Measurements from ENCODE around the gene CPZ.

CPZ gene

DNA sequence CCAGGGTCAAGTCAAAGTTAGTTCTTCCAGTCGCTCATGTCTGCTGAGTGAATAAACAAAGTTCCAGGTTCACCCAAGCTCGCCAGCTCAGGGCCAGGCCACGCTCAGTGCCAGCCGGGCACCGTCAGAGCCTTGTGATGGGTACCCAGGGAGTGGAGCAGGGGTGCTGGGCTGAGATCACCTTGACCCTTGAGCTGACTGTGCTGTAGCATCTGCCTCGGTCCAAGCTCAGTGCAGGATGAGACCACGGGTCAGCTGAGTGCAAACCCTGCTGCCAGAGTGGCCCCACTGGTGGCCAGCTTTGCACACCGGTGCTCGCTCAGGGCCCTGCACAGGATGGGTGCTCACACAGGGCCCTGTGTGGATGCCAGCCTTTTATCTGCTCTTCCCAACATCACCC, 4.3 kb downstream of the CPZ start:
- DNase-seq, result no peak

DNA sequence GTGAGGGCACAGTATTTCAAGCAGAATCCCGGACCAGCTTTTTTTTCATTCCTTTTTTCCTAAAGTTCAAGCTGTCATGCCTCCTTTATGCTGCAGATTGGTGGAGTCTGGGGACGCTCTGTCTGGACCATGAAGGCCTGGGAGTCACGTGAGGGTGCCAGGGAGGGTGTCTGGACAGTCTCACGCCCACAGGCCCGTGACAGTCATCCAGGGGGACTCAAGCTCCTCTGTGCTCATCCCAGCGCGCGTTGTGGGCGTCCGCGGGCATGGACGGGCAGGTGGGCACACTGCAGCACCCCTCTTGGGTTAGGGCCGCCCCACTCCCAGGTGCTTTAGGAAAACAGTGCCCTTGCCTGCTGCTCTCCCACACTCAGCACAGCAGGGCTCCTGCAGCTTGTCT, 4.8 kb downstream of the CPZ start:
- no peak for DNase-seq

DNA sequence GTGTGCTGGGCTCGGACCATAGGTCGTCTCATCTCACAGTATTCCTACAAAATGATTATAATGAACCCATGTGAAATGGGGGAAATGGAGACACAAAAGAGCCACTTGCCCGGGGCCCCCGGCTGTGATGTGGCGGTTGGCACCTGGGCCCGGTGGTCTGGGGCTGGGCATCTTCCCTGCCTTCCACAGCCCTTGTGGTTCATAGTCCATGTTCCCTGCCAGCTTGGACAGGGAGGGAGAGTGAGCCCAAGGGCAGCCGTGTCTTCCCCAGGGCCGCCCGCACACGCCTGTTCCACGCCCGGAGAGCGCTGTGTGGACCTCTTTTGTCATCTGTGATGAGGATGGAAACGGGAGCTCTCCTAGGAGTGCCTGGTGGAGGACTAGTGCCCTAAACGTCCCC, 5.2 kb downstream of the CPZ start:
- DNase-seq, result no peak

DNA sequence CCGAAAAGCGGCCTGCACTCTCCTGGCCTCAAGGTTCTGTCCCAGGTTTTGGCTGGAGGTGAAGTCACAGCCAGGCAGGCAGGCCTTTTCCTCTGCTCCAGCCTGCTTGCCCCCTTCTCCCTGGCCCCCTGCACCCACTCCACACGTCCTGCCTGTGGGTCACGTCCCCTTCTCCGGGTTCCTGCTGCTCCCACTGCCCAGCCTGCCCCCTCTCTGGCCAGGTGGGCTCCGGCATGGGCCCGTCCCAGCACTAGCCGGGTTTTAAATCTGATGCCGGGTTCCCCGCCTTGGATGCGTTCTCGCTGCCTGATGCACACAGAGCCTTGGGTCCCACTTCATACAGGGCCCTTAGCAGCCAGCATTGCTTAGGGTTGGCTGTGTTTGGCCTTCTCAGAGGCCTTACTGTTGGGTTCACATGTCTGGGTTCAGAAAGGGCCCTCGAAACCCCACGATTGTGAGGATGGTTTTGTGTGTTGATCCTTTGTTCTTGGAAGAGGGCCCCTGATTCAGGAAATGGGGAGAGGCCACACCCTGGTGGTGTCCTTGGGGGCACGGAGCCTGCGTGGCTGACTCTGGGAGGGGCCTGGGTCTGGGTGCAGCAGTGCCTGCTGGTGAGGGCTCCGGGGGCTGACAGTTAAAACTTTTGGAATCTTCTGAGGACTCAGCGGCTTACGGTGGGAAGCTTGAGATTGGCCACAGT, 6.0 kb downstream of the CPZ start:
- no peak for DNase-seq

DNA sequence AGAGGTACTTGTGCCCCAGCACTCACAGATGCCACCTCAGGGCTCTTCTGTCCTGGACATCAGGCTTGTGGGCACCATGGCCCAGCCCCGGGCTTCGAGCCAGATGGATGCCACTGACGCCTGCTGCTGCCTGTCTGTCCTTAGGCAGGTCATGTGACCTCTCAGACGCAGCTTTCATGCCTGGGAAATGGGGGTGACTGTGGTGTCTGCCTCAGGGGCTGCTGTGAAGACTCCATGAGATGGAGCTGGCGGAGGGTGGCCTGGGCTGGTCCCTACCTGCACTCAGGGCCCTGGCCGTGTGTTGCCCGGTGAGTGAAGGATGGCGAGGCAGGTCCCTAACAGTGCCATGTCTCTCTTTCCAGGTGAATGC, 6.5 kb downstream of the CPZ start:
- no peak for DNase-seq

DNA sequence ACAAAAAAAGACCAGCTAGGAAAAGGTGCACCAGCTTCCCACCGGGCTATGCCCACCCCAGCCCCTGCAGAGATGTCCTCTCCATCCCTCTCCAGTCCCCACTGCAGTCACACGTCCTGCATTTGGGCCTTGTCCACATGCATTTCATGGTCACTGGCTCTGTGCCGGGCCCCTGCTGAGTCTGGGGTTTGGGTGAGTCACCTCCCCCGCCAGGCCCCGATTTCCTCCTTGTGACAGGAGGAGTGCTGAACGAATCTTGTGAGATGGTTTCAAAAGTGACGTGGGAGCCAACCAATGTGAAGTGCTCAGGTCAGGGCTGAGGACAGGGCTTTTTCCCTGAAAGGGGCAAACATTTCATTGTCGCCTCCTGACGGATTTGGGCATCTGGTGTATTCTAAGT, 7.1 kb downstream of the CPZ start:
- no peak for DNase-seq

DNA sequence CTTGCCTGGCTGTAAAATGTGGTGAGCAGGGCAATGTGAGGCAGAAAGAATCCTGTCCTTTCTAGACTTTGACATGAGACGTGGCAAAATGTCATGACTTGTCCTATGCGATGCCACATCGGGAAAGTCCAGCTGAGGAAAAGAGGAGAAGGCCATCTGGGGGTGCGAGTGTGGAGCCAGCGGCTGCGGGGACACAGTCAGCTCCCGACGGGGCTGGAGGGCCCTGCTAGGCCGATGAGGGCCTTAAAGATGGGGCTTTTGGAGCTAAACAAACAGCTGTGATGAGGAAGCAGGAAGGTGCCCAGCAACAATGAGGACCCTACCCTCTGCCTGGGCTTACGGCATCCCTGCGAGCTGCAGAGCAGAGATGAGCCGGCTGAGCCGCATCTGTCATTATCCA, 7.7 kb downstream of the CPZ start:
- DNase-seq, result no peak

DNA sequence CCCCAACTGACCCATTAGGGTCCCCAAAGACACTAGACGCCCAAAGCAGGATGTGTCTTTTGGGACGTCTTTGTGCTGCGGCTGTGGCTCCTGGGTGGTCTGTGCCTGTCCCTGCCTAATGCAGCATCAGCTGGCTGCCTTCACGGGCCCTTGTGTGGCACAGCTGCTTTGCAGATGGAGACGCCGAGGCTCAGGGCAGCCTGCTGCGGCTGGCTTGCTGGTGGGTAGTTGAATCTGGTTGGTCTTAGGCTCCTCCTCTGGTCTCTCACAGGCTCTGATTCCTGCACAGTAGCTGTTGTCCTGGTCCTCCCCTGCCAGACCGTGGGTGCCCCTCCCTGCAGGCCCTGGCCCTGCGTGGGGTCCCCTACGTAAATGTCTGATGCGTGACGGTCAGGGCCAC, 8.1 kb downstream of the CPZ start:
- DNase-seq, result no peak

DNA sequence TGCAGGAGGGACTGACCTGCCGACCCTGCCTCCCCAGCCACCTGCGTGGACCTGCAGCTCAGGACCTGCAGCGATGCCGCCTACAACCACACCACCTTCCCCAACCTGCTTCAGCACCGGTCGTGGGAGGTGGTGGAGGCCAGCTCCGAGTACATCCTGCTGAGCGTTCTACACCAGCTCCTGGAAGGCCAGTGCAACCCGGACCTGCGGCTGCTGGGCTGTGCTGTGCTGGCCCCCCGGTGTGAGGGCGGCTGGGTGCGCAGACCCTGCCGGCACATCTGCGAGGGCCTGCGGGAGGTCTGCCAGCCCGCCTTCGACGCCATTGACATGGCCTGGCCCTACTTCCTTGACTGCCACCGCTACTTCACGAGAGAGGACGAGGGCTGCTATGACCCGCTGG, 8.5 kb downstream of the CPZ start:
- DNase-seq, result no peak

DNA sequence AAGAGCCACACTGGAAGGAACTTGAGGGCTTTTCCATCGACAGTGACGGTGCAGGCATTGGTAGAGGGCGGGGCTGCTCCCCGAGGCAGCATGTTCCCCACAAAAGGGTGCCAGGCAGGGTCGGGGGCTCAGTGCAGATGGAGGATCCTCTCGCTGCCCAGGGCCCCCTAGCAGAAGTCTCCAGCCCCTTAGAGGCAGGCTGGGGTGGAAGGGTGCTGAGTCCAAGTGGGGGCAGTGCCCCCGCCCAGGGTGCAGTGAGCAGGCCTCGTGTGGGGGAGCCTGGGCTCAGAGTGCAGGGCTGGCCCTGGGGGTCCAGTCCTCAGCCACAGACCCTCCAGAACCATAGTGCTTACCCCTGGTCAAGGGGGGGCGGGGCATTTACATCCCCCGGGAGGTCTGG, 9.0 kb downstream of the CPZ start:
- no peak for DNase-seq

DNA sequence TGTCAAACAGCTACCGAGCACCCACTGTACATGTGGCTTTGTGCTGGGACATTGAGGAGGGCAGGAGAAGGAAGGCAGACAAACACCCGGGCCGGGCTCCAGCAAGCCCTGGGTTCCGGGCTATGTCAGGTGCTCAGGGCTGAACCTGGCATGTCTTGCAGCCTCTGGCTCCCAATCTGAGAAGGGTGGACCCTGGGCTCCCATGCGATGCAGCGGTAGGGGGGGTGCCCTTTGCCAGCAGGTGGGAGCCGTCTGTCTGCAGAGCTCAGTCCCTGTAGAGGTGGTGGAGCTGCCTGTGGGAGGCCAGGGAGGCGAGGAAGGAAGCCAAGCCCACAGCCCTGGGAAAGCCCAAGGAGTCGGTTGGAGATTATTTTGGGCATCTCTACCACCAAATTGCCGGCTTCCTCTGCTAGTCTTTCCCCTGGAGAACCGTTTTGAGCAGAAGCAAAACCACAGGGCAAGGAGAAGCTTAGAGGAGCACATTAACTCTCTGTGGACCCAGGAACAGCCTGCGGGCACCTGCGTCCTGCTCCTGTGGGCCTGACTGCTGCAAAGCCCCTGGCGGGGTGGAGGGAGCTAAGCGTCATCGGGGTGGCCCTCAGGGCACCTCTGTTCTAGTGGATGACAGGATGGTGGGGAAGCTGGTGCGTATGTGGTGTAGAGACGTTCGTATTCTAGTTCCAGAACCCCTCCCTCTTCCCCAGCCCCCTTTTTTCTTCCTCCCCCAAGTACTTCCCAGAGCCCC, 10.3 kb downstream of the CPZ start:
- DNase-seq, result no peak

DNA sequence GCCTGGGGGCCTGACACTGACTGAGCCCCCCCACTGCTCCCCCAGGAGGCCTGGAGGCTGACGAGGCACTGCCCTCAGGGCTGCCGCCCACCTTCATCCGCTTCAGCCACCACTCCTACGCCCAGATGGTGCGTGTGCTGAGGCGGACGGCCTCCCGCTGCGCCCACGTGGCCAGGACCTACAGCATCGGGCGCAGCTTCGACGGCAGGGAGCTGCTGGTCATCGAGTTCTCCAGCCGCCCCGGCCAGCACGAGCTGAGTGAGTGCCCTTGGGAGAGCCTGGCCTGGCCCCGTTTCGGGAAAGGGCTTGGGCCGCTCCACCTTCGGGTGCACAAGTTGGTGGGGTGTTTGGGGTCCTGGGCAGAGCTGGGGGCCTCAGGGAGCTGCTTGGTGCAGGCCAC, 11.4 kb downstream of the CPZ start:
- no peak for DNase-seq

DNA sequence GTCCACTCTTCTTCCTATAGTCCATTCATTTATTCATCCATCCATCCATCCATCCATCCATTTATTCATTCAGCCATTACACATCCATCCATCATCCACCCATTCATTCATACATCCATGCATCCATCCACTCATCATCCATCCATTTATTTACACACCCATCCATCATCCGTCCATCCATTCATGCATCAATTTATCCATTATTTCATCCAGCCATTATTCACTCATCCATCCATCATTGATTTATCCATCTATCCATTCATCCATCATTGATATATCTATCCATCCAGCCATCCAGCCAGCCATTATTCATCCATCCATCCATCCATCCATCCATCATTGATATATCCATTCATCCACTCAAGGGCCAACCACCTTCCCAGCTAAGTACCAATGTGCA, 12.7 kb downstream of the CPZ start:
- DNase-seq, result no peak

DNA sequence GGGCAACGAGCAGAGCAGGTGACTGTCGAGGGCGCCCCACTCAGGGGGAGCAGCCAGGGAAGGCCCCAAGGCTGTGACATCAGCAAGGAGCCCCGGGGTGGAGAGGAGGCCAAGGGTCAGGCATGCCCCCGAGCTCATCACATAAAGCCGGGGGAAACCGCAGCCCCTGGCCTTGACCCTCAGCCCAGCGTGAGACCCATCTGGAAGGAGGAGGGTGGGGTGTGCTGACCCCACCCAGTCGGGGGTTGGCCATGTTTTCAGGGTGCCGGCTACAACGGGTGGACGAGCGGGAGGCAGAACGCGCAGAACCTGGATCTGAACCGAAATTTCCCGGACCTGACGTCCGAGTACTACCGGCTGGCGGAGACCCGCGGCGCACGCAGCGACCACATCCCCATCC, 13.9 kb downstream of the CPZ start:
- DNase-seq, result no peak

DNA sequence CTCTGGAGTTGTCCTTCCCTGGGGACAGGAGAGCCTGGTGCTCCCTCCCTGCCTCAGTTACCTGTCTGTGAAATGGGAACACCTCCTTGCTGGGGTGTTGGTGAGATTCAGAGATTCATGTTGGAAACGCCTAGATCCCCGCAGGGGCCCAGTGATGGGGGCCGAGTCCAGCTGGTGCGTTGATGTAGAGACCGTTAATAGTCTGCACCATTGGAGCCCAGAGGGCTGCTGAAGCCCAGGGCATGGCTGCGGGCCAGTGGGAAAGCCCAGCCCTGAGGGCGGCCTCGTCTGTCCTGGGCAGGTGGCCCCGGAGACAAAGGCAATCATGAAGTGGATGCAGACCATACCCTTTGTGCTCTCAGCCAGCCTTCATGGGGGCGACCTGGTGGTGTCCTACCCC, 14.4 kb downstream of the CPZ start:
- DNase-seq, result no peak

DNA sequence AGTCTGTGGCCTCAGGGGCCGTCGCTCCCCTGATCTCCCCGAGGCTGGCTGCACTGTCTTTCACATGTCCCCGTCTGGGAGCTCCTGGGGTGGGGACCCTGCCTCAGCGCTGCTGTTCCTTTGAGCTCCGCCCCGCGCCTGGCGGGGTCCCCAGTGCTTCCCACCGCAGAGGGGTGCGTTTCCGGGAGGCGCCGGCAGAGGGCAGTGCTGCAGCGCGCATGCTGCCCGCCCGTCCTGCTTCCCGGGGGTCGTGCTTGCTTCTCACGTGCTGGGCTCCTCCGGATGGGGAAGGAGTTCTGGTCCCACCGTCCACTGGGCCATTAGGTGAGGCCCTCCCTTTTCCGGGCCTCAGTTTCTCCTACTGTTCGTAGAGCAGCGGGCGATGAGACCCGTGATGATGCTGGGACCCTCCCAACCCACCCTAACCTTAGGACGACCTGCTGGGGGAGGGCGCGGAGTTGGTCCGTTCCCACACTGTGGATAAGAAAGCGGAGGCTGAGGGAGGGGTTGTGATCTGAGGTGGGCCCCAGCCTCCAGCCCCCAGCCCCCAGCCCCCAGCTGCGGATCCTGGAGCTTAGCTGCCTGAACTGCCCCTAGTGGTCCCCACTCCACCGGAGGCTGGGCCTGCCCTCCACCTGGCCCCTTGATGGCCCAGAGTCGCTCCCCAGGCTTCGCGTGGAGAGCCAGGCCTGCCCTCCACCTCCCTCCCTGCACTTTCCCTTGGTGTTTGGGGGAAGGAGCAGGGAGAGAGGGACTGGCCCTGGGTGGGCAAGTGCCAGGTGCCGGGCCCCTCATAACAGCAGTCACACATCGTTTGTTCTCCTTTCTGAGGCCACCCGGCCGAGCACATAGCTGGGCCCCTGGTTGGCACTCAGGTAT, 15.3 kb downstream of the CPZ start:
- DNase-seq, result no peak

DNA sequence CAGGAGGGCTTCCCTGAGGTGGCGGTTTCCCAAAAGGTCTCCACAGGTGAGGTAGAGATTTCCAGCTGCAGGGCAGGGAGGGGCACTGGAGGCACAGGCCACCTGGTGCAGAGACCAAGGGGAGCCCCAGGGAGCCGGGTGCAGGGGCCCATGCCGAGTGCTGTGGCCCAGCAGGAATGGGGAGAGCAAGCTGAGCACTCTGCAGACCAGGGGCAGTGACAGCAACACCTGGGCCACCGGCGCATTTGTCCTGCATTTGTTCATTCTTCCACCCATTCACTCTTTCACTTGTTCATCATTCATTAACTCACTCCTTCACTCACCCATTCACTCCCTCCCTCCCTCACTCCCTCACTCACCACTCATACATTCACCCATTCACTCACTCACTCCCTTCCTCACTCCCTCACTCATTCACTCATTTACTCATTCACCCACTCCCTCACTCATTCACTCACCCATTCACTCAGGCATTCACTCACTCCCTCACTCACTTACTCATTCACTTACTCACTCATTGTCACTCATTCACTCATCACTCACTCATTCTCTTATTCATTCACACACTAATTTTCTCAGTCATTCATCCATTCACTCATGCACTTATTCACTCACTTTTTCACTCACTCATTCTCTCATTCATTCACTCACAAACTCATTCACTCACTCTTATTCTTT, 16.3 kb downstream of the CPZ start:
- no peak for DNase-seq

DNA sequence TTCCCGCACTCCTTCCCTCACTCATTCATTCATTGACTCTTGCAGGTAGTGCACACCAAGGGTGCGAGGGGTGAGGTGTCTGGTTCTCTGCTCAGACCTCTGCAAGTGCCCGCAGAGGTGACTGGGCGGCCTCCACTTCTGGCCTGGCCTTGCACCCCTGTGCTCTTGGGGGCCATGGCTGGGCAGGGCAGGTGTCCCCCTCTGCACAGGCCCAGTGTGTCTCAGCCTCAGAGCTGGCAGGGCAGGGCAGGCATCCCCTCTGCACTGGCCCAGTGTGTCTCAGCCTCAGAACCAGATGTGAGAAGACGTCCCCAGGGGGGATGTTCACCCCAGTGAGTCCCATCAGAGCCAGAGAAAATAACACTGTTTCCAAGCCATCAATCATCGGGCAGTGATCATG, 16.8 kb downstream of the CPZ start:
- DNase-seq, result no peak

DNA sequence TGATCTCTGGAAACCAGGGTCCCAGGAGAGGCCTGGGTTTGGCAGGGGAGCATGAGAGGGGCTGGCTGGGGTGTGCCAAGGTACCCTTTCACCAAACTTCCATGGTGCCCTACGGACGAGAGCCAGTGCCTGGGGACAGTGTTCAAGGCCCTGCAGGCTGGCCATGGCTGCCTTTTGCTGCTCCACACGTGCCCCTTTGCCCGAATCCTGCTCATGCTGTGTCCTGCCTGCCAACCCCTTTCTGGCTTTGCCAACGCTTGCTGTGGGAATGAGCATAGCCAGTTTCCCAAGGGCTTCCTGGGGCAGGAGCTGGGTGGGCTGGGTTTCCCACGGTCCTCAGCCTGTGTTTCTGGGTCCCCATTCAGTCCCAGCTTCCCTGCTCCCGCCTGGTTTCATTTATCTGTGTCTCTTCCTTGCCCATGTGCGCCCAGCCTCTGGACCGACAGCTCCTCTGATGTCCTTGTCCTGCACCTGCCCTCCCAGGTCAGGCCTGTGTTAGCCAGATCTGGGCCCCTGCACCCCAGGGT, 17.3 kb downstream of the CPZ start:
- no peak for DNase-seq

DNA sequence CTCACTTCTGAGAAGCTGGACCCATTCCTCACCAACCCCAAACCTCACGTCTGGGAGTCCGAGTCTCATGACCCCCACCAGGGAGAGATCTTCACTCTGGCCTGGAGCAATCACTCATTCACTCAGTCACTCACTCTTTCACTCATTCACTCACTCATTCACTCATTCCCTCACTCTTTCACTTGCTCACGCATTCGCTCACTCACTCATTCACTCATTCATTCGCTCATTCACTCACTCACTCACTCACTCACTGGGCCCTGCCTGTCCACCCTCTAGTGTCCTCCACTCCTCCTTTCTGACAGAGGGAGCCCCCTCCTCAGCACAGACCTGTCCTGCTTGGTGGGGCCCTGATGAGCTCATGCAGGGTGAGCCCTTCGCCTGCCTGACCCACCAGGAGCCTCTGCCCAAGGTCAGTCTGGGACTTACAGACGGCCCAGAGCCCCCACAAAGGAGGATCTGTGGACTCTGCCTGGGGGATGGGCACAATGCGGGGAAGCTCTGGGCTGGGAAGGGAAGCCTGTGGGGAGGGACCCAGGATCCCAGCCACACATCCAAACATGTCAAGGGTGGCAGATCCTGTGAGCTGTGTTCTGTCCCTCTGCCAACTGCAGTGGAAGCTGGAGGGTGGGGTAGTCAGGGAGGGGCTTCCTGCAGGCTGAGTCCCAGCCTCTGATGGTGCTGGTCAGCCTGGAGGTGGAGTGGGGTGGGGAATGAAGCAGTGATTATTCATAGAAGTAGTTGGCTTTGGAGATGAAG, 18.5 kb downstream of the CPZ start:
- DNase-seq, result no peak

DNA sequence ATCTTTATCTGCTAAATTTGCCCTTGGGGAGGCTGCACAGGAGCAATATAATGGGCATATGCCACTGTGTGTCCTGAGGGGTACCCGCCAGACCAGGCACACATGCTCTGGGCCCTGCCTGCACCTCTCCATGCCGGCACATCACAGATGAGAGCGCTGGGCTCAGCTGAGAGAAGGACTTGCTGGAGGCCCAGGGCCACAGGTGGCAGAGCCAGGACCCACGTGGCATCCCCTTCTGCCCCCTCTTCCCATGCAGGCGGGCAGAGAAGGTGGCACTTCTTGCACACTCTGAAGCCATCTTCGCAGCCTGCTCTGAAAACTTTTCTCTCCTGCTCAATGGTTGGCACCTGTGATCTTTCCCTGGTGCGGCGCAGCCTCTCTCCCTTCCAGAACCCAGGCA, 20.1 kb downstream of the CPZ start:
- no peak for DNase-seq
